ENCODE measurements around the gene CCDC192. TPM values are rescaled to one million over a fixed set of nuclear protein-coding genes. Genes with fewer than 3 reads are reported as not detected.

Gene CCDC192
- total RNA-seq, 1 donor from 2014 or later = not detected

DNA sequence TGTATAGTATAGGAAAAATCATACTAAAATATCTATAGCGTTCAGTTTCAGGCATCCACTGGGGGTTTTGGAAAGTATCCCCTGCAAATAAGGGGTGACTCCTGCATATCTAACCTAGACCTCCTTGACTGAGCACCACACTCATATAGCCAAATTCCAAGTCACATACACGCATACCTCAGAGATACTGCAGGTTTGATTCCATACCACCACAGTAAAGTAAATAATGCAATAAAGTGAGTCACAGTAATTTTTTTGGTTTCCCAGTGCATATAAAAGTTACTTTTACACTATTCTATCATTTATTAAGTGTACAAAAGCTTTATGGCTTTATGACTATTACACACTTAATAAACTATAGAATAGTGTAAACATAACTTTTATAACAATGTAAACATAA, 151.3 kb downstream of the CCDC192 start:
- H3K27ac Mint-ChIP-seq (ENCODE audit: unreplicated experiment) = no peak overlapping the region
- H3K36me3 Mint-ChIP-seq (ENCODE audit: low read depth) = peaks cover 2% of the 10 kb centered on the region
- H3K4me3 Mint-ChIP-seq (ENCODE audit: unreplicated experiment) = no peak overlapping the region
- no peaks in the 10 kb centered on the region for H3K27me3 Mint-ChIP-seq (ENCODE audit: low read depth)
- TF ChIP-seq, protein P1, sequence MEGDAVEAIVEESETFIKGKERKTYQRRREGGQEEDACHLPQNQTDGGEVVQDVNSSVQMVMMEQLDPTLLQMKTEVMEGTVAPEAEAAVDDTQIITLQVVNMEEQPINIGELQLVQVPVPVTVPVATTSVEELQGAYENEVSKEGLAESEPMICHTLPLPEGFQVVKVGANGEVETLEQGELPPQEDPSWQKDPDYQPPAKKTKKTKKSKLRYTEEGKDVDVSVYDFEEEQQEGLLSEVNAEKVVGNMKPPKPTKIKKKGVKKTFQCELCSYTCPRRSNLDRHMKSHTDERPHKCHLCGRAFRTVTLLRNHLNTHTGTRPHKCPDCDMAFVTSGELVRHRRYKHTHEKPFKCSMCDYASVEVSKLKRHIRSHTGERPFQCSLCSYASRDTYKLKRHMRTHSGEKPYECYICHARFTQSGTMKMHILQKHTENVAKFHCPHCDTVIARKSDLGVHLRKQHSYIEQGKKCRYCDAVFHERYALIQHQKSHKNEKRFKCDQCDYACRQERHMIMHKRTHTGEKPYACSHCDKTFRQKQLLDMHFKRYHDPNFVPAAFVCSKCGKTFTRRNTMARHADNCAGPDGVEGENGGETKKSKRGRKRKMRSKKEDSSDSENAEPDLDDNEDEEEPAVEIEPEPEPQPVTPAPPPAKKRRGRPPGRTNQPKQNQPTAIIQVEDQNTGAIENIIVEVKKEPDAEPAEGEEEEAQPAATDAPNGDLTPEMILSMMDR (IDR thresholded peaks at IDR 0.05) = no peak
- no peaks in the 10 kb centered on the region for H3K4me1 Mint-ChIP-seq (ENCODE audit: low read depth)
- DNase-seq (ENCODE audit: low spot score) = no peak
- peaks cover 17% of the 10 kb centered on the region for H3K9me3 Mint-ChIP-seq (ENCODE audit: low read depth)

DNA sequence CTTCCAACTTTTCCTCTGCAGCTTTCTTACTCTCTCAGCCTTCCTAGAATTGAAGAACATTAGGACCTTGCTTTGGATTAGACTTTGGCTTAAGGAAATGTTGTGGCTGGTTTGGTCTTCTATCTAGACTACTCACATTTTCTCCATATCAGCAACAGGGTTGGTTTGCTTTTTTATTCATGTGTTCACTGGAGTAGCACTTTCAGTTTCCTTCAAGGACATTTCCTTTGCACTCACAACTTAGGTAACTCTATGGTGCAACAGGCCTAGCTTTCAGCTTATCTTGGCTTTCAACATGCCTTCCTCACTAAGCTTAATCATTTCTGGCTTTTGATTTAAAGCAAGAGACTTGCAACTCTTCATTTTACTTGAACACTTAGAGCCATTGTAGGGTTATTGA, 153.1 kb downstream of the CCDC192 start:
- DNase-seq (ENCODE audit: low spot score) = no peak
- no peak overlapping the region for H3K27ac Mint-ChIP-seq (ENCODE audit: unreplicated experiment)

DNA sequence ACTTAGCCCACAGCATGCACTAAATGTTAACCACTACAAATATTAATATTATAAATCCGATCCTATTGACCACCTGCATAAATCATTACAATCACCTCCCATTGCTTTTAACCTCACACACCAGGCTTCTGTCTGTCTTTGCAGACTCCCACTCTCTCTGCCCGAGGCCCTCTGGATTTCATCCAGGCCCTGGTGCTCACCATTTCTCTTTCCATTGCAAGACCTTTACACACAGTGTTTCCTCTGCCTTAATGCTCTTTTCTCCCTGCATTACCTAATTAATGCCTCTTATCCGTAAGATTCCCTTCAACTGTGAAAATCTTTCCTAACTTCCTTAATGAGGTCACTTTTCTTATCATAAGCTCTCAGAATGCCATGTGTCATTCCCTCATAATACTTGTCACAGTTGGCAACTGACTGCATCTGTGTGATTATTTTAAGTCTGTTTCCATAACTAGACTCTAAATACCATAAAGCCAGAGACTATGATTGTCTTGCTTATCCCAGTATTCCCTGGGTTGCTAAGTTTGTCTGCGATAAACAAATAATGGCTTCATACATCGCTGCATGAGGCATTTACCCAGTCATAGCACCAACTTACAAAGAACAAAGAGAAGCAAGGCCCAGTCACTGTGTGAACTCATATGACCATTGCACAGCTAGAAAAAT, 155.1 kb downstream of the CCDC192 start:
- TF ChIP-seq, protein P1 (IDR thresholded peaks at IDR 0.05) = no peak
- no peak for DNase-seq (ENCODE audit: low spot score)
- peaks cover 10% of the 10 kb centered on the region for H3K4me1 Mint-ChIP-seq (ENCODE audit: low read depth)
- H3K27me3 Mint-ChIP-seq (ENCODE audit: low read depth) = no peaks in the 10 kb centered on the region
- peaks cover 21% of the 10 kb centered on the region for H3K9me3 Mint-ChIP-seq (ENCODE audit: low read depth)
- H3K4me3 Mint-ChIP-seq (ENCODE audit: unreplicated experiment) = no peak overlapping the region
- H3K27ac Mint-ChIP-seq (ENCODE audit: unreplicated experiment) = no peak overlapping the region
- H3K36me3 Mint-ChIP-seq (ENCODE audit: low read depth) = peaks cover 3% of the 10 kb centered on the region

More for the DNA sequence above, 153.1 kb downstream of the CCDC192 start:
- H3K36me3 Mint-ChIP-seq (ENCODE audit: low read depth) = peaks cover 3% of the 10 kb centered on the region
- H3K9me3 Mint-ChIP-seq (ENCODE audit: low read depth) = peaks cover 21% of the 10 kb centered on the region
- H3K4me3 Mint-ChIP-seq (ENCODE audit: unreplicated experiment) = no peak overlapping the region
- no peaks in the 10 kb centered on the region for H3K27me3 Mint-ChIP-seq (ENCODE audit: low read depth)
- H3K4me1 Mint-ChIP-seq (ENCODE audit: low read depth) = peaks cover 8% of the 10 kb centered on the region
- TF ChIP-seq, protein P1 (IDR thresholded peaks at IDR 0.05) = no peak

DNA sequence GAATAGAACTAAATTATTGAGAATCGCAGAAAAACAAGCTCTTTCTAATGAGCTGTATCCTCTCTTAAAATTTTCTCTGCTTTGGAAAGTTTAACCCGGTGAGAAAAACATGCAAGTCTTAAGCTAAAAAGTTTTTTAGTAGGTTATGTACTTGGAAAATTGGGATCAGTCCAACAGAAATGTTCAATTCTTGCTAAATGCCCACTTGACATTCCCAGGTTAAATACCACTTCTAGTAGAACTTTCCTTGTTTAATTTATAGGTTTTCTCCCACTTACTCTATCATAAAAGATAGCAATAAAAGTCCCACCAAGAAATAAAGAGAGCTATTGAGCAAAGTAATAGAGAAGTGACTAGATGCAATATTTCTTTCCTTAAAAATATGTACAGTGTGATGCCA, 157.1 kb downstream of the CCDC192 start:
- TF ChIP-seq, protein P1 (IDR thresholded peaks at IDR 0.05) = no peak
- DNase-seq (ENCODE audit: low spot score) = no peak
- Mint-ChIP-seq H3K27me3 (ENCODE audit: low read depth) (no peaks in the 10 kb centered on the region), H3K36me3 (ENCODE audit: low read depth) (peaks cover 3% of the 10 kb centered on the region), H3K4me3 (ENCODE audit: unreplicated experiment) (no peak overlapping the region), H3K27ac (ENCODE audit: unreplicated experiment) (no peak overlapping the region), H3K4me1 (ENCODE audit: low read depth) (peaks cover 14% of the 10 kb centered on the region), H3K9me3 (ENCODE audit: low read depth) (peaks cover 19% of the 10 kb centered on the region)

DNA sequence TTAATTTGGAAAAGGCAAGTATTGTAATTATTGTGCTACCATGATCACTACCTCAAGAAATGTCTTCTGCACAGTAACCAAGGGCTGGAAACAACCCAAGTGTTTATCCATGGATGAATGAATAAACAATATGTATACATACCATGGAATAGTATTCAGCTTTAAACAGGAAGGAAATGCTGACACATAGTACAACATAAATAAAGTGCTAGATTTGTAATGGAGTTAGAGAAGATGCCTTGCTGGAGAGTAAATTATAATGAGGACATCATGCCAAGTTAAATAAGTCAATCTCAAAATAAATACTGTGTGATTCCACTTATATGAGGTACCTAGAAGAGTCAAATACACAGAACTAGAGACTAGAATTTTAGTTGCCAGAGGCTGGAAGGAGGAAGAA, 160.0 kb downstream of the CCDC192 start:
- Mint-ChIP-seq H3K4me1 (ENCODE audit: low read depth) (peaks cover 14% of the 10 kb centered on the region), H3K9me3 (ENCODE audit: low read depth) (peaks cover 5% of the 10 kb centered on the region), H3K27ac (ENCODE audit: unreplicated experiment) (no peak overlapping the region), H3K4me3 (ENCODE audit: unreplicated experiment) (no peak overlapping the region), H3K27me3 (ENCODE audit: low read depth) (no peaks in the 10 kb centered on the region), H3K36me3 (ENCODE audit: low read depth) (peaks cover 2% of the 10 kb centered on the region)
- no peak for DNase-seq (ENCODE audit: low spot score)
- TF ChIP-seq, protein P1 (IDR thresholded peaks at IDR 0.05) = no peak

All from chondrocyte (in vitro differentiated cells).